T-helper 2 cell treated with Interferon-gamma antibody and Interleukin-4, amounts not matched to agents 5 μg/mL and 100 μg/mL, for 36 hours (primary cell): ENCODE measurements around the gene DPY30.
"Not testable (repeated sequence)": the region's sequence is repeated elsewhere in the genome, so short reads cannot be mapped to it uniquely, and the experiment has no call there.

Experiments
- DNase-seq: peaks from one replicate; pipeline ENCODE4 v3.0.0; 2021; ENCODE audit warnings: low spot score
- H3K27ac Mint-ChIP-seq: one replicate; pipeline ENCODE4 v1.8.0; 2021; ENCODE audit warnings: mild to moderate bottlenecking, mixed read lengths
- H3K27me3 Mint-ChIP-seq: one replicate; pipeline ENCODE4 v1.8.0; 2021; ENCODE audit warnings: low read depth, mixed read lengths
- H3K36me3 Mint-ChIP-seq: one replicate; pipeline ENCODE4 v1.8.0; 2021; ENCODE audit warnings: low read depth, mixed read lengths
- H3K4me1 Mint-ChIP-seq: one replicate; pipeline ENCODE4 v1.8.0; 2021; ENCODE audit warnings: low read depth, mixed read lengths
- H3K4me3 Mint-ChIP-seq: one replicate; pipeline ENCODE4 v1.8.0; 2022; ENCODE audit warnings: mild to moderate bottlenecking, moderate library complexity, mixed read lengths
- H3K9me3 Mint-ChIP-seq: one replicate; pipeline ENCODE4 v1.8.0; 2021; ENCODE audit warnings: mixed read lengths

Gene DPY30

GRCh38 chr2:32039447-32040219, at the start of gene DPY30:
TSS of gene DPY30 (minus strand) at chr2:32039805. CDS start at chr2:32039456, 349 bp downstream.
- H3K27ac Mint-ChIP-seq, result peak within 1 kb of the TSS; percentile 89
- H3K36me3 Mint-ChIP-seq, result peaks cover 3% of the 10 kb centered on the region
- H3K4me3 Mint-ChIP-seq, result peak within 1 kb of the TSS; percentile 87
- peak; percentile 89 for DNase-seq
- peaks cover 7% of the 10 kb centered on the region for H3K4me1 Mint-ChIP-seq
- no peaks in the 10 kb centered on the region for H3K9me3 Mint-ChIP-seq
- no peaks in the 10 kb centered on the region for H3K27me3 Mint-ChIP-seq

DNA sequence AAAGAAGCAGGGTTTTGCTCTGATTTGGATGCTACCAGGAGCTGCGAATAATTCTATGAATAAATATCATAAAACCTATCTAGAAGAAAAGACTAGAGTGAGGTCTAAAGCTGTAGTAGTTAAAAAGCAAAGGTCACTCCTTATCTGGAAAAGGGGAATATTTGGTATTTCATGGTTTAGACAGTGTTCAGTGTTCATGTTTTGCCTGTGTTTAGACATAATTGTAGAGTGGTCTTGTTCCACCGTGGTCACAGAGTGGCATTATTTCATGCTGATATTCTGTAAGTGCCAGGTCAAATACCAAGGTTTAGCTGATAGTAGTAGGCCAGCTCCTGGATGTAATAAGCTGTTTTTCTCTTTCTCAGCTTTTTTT, 34.5 kb upstream of the DPY30 start:
- DNase-seq, result no peak
- no peaks in the 10 kb centered on the region for H3K27me3 Mint-ChIP-seq
- H3K27ac Mint-ChIP-seq, result no peak overlapping the region
- H3K4me3 Mint-ChIP-seq, result no peak overlapping the region
- H3K9me3 Mint-ChIP-seq, result no peaks in the 10 kb centered on the region
- peaks cover 4% of the 10 kb centered on the region for H3K36me3 Mint-ChIP-seq
- H3K4me1 Mint-ChIP-seq, result peaks cover 4% of the 10 kb centered on the region

DNA sequence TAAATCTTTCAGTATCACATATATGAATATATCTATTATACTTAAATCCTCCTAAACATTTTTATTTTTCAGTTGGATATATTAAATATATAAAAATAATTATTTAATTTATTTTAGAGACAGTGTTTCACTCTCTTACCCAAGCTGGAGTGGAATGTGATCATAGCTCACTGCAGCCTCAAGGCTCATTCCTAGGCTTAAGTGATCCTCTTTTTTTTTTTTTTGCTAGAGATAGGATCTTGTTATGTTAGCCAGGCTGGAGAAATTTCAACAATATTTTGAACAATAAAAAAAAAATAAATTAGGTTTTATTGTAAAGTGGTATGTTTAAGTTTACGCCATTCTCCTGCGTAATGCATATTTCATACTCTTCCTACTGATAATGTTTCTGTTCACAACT, 27.9 kb upstream of the DPY30 start:
- no peak overlapping the region for H3K27ac Mint-ChIP-seq
- H3K9me3 Mint-ChIP-seq, result no peaks in the 10 kb centered on the region
- peaks cover 4% of the 10 kb centered on the region for H3K36me3 Mint-ChIP-seq
- H3K4me1 Mint-ChIP-seq, result peaks cover 17% of the 10 kb centered on the region
- H3K27me3 Mint-ChIP-seq, result no peaks in the 10 kb centered on the region
- DNase-seq, result no peak
- H3K4me3 Mint-ChIP-seq, result no peak overlapping the region

- peak overlapping the region; percentile 70 for H3K27ac Mint-ChIP-seq
- peaks cover 2% of the 10 kb centered on the region for H3K36me3 Mint-ChIP-seq
- H3K9me3 Mint-ChIP-seq, result no peaks in the 10 kb centered on the region
- H3K4me3 Mint-ChIP-seq, result peak overlapping the region; percentile 97
- peaks cover 24% of the 10 kb centered on the region for H3K4me1 Mint-ChIP-seq
- DNase-seq, result no peak
- peaks cover 3% of the 10 kb centered on the region for H3K27me3 Mint-ChIP-seq
These were observed 25.1 kb upstream of the DPY30 start for GRCh38 chr2:32064713-32065112.

- H3K27me3 Mint-ChIP-seq, result peaks cover 3% of the 10 kb centered on the region
- H3K27ac Mint-ChIP-seq, result peak overlapping the region; percentile 84
- peak overlapping the region; percentile 97 for H3K4me3 Mint-ChIP-seq
- peaks cover 2% of the 10 kb centered on the region for H3K36me3 Mint-ChIP-seq
- peak; percentile 21 for DNase-seq
- peaks cover 24% of the 10 kb centered on the region for H3K4me1 Mint-ChIP-seq
- H3K9me3 Mint-ChIP-seq, result no peaks in the 10 kb centered on the region
These were observed 24.5 kb upstream of the DPY30 start for GRCh38 chr2:32064021-32064601.

DNA sequence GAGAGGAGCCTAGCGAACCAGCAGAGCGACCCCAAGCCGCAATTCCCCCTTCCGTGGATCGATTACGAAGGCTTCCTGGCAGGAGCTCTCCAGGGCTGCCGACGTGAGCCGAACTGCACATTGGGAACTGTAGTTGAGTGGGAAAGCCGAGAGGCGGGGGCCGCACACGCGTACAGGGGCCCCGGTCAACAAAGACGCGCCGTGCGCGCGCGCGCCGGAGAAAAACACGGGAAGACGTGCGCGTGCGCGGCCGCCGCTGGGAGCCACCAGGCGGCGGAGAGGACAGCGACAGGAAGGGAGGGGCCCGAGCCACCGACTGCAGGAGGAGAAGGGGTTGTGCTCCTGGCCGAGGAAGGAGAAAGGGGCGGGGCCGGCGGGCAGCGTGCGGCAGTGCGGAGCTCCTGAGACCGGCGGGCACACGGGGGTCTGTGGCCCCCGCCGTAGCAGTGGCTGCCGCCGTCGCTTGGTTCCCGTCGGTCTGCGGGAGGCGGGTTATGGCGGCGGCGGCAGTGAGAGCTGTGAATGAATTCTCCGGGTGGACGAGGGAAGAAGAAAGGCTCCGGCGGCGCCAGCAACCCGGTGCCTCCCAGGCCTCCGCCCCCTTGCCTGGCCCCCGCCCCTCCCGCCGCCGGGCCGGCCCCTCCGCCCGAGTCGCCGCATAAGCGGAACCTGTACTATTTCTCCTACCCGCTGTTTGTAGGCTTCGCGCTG, 23.9 kb upstream of the DPY30 start, which contains the start of gene SPAST:
Gene SPAST, plus strand, starts transcription at position 247 of the 711 bp plus-strand sequence. Its CDS starts 276 bp downstream, at position 523.
- H3K36me3 Mint-ChIP-seq, result peaks cover 2% of the 10 kb centered on the region
- peaks cover 3% of the 10 kb centered on the region for H3K27me3 Mint-ChIP-seq
- H3K9me3 Mint-ChIP-seq, result no peaks in the 10 kb centered on the region
- H3K4me1 Mint-ChIP-seq, result peaks cover 24% of the 10 kb centered on the region
- H3K4me3 Mint-ChIP-seq, result peak within 1 kb of the TSS; percentile 97
- DNase-seq, result peak; percentile 98
- H3K27ac Mint-ChIP-seq, result peak within 1 kb of the TSS; percentile 84

DNA sequence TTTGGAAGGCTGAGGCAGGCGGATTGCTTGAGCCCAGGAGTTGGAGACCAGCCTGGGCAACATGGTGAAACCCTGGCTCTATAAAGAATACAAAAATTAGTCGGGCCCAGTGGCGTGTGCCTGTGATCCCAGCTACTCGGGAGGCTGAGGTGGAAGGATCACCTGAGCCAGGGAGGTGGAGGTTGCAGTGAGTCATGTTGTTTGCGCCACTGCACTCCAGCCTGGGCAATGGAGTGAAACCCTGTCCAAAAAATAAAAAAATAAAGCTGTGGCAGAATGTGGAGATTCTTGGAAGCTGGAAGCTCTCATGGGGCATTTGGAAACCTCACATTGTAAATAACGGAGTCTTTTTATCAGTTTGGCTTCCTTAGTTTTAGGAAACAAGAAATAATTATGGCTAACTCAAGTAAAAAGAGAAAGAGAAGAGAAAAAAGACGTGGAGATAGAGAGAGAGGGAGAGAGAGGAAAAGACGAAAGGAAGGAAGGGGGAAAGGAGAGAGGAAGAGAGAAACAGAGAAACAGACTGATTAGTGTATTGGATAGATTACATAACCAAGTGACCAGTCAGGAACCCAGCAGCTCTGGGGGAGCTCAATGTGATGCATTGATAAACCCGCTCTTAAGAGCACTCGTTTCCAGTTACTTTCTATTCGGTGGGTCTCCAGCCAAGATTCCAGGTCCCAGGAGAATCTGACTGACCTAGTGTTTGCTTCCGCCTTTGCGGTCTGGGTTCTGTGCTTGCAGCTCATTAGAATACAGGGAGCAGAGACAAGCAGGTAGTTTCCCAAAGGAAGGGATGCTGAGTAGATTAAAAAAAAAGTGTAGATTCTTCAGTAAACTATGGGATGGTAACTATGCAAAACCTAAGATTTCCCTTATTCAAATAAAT, 22.6 kb upstream of the DPY30 start:
- H3K9me3 Mint-ChIP-seq, result no peaks in the 10 kb centered on the region
- H3K27ac Mint-ChIP-seq, result peak overlapping the region; percentile 42
- peak overlapping the region; percentile 97 for H3K4me3 Mint-ChIP-seq
- no peak for DNase-seq
- H3K4me1 Mint-ChIP-seq, result peaks cover 24% of the 10 kb centered on the region
- peaks cover 2% of the 10 kb centered on the region for H3K36me3 Mint-ChIP-seq
- peaks cover 3% of the 10 kb centered on the region for H3K27me3 Mint-ChIP-seq

DNA sequence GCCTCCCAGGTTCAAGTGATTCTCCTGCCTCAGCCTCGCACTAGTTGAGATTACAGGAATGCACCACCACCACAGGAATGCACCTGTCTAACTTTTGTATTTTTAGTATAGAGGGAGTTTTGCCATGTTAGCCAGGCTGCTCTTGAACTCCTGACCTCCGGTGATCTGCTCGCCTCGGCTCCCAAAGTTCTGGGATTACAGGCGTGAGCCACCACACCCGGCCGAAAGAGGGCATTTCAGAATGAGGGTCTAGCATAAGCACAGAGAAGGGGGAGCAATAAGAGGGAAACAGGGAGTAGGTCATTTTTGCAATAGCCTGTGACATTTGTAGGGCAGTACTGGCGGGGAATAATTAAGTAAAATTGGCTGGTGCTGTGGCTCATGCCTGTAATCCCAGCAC, 21.8 kb upstream of the DPY30 start:
- Mint-ChIP-seq H3K27me3 (peaks cover 3% of the 10 kb centered on the region), H3K4me3 (peak overlapping the region; percentile 55), H3K4me1 (peaks cover 24% of the 10 kb centered on the region), H3K27ac (no peak overlapping the region), H3K36me3 (peaks cover 2% of the 10 kb centered on the region), H3K9me3 (no peaks in the 10 kb centered on the region)
- no peak for DNase-seq

- no peak for DNase-seq
- peaks cover 3% of the 10 kb centered on the region for H3K27me3 Mint-ChIP-seq
- H3K9me3 Mint-ChIP-seq, result no peaks in the 10 kb centered on the region
- H3K4me3 Mint-ChIP-seq, result no peak overlapping the region
- no peaks in the 10 kb centered on the region for H3K36me3 Mint-ChIP-seq
- H3K4me1 Mint-ChIP-seq, result peaks cover 16% of the 10 kb centered on the region
- no peak overlapping the region for H3K27ac Mint-ChIP-seq
These were observed 20.7 kb upstream of the DPY30 start for GRCh38 chr2:32060266-32060665.

- Mint-ChIP-seq H3K27me3 (peaks cover 3% of the 10 kb centered on the region), H3K4me1 (peaks cover 9% of the 10 kb centered on the region), H3K36me3 (no peaks in the 10 kb centered on the region), H3K9me3 (no peaks in the 10 kb centered on the region), H3K27ac (no peak overlapping the region), H3K4me3 (no peak overlapping the region)
- no peak for DNase-seq
These were observed 18.5 kb upstream of the DPY30 start for GRCh38 chr2:32058130-32058529.

DNA sequence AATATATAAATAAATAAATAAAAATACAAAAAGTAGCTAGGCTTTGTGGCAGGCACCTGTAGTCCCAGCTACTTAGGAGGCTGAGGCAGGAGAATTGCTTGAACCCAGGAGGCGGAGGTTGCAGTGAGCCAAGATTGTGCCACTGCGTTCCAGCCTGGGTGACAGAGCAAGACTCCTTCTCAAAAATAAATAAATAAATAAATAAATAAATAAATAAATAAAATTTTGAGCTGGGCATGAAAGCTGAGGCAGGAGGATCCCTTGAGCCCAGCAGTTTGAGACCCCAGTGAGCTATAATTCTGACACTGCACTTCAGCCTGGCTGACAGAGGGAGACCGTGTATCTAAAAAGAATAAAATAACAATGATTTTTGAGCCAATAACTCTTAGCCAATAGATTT, 15.0 kb upstream of the DPY30 start:
- H3K4me1 Mint-ChIP-seq, DNase-seq, H3K9me3 Mint-ChIP-seq, H3K27me3 Mint-ChIP-seq, H3K36me3 Mint-ChIP-seq, H3K27ac Mint-ChIP-seq, H3K4me3 Mint-ChIP-seq: not testable (repeated sequence)

GRCh38 chr2:32051836-32052439, 12.3 kb upstream of the DPY30 start:
- no peaks in the 10 kb centered on the region for H3K36me3 Mint-ChIP-seq
- H3K4me3 Mint-ChIP-seq, result no peak overlapping the region
- H3K9me3 Mint-ChIP-seq, result no peaks in the 10 kb centered on the region
- H3K27me3 Mint-ChIP-seq, result peaks cover 2% of the 10 kb centered on the region
- H3K4me1 Mint-ChIP-seq, result no peaks in the 10 kb centered on the region
- no peak overlapping the region for H3K27ac Mint-ChIP-seq
- no peak for DNase-seq

DNA sequence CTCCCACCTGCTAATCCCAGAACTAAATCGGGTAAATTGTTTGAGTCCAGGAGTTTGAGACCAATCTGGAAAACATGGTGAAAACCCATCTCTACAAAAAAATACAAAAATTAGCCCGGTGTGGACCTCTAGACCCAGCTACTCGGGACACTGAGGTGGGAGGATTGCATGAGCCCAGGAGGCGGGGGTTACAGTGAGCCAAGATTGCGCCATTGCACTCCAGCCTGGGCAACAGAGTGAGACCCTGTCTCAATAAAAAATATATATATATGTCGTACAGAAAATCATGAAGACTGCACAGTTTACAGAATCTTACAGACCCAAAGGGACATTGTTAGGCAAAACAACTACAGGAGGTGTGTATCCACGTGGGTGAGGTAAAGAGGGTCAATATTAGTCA, 4.0 kb upstream of the DPY30 start:
- peaks cover 6% of the 10 kb centered on the region for H3K4me1 Mint-ChIP-seq
- no peak overlapping the region for H3K4me3 Mint-ChIP-seq
- H3K27me3 Mint-ChIP-seq, result peaks cover 2% of the 10 kb centered on the region
- no peaks in the 10 kb centered on the region for H3K9me3 Mint-ChIP-seq
- H3K27ac Mint-ChIP-seq, result no peak overlapping the region
- no peaks in the 10 kb centered on the region for H3K36me3 Mint-ChIP-seq
- no peak for DNase-seq
